GM21381 (cell line): ENCODE data around the gene SLC25A42.
"Not testable (repeated sequence)": the region's sequence is repeated elsewhere in the genome, so short reads cannot be mapped to it uniquely, and the experiment has no call there.

Experiments used
- ATAC-seq: cut with Tn5 transposase; IDR thresholded peaks from one replicate; pipeline ENCODE4 v1.9.1; 2021; ENCODE audit warnings: mild to moderate bottlenecking, moderate library complexity; ENCODE audit not compliant: unreplicated experiment

Gene SLC25A42

GRCh38 chr19:19101540-19101939 is 37.7 kb downstream of the SLC25A42 start:
- ATAC-seq, result no peak

GRCh38 chr19:19102566-19102965 is 38.8 kb downstream of the SLC25A42 start:
- not testable (repeated sequence) for ATAC-seq

DNA sequence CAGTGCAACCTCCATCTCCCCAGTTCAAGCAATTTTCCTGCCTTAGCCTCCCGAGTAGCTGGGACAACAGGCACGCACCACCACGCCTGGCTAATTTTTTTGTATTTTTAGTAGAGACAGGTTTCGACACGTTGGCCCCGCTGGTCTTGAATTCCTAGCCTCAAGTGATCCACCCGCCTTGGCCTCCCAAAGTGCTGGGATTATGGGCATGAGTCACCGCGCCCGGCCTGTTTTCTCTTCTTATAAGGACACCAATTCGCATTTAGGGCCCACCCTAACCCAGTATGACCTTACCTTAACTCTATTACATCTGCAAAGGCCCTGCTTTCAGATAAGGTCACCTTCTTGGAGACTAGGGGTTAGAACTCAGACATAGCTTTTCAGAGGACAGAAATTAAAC is 39.4 kb downstream of the SLC25A42 start:
- ATAC-seq, result no peak

DNA sequence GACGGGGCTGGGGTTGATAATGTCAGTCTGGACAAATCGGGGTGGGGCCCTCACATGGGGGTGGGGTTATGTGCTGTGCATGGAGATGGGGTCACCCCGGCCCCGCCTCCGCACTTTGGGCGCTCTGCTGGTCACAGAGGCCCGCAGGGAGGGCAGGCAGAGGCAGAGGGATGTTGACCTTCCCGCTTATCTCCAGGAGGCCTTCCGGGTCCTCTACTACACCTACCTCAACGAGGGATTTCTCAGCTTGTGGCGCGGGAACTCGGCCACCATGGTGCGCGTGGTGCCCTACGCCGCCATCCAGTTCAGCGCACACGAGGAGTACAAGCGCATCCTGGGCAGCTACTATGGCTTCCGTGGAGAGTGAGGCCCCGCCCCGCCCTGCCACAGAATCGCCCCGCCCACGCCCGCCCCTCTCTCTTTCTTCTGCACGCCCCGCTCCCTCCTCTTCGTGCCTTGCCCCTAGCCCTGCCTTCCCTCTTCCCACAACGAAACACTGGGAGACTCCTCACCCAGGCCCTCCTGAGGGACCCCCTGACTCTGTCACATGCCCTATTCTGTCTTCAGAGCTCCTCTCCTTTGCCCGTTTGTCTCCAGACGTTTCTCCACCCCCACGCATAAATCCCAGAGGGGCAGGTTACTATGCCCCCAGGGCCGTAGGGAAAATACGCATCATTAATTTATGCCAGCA is 41.7 kb downstream of the SLC25A42 start:
- ATAC-seq, result no peak

DNA sequence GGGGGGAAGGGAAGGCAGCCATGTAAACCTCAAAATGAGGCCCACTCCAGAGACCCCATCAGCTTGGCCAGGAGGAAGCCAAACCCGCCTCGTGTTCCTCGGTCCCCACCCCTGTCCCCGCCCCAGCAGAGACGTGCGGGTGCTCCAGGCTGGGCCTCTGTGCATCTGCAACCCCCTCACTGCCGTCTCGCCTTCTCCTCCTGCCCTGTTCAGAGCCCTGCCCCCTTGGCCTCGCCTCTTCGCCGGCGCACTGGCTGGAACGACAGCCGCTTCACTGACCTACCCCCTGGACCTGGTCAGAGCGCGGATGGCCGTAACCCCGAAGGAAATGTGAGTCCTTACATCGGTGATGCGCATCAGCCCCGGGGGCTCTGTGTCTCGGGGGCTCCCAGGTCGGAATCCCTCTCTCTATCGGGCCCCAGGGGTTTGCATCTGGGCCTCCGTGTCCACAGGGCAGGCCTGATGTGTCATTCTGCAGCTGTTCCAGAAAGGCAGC is 42.3 kb downstream of the SLC25A42 start:
- ATAC-seq, result no peak

DNA sequence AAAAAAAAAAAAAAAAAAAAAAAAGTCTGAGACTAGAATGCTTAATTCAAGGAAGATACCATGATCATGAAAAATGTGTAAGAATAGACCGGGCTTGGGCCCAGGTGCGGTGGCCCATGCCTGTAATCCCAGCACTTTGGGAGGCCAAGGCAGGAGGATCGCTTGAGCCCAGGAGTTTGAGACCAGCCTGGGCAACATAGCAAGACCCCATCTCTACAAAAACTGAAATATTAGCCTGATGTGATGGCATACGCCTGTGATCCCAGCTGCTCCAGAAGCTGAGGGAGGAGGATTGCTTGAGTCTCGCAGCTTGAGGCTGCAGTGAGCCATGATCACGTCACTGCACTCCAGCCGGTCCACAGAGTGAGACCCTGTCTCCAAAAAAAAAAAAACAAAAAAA is 43.1 kb downstream of the SLC25A42 start:
- not testable (repeated sequence) for ATAC-seq

DNA sequence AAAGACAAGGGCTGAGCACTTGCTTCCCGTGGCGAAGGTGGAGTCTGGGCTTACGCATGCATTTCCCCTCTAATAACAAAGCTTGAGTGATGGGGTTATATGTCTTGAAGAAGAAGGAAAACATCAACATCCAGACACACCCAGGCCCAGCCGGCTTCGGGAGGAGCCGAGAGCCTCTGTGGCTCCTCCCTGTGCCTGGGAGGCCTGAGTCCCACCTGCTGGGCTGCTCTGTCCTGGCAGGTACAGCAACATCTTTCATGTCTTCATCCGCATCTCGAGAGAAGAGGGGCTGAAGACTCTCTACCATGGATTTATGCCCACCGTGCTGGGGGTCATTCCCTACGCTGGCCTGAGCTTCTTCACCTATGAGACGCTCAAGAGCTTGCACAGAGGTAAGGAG is 43.9 kb downstream of the SLC25A42 start:
- no peak for ATAC-seq

DNA sequence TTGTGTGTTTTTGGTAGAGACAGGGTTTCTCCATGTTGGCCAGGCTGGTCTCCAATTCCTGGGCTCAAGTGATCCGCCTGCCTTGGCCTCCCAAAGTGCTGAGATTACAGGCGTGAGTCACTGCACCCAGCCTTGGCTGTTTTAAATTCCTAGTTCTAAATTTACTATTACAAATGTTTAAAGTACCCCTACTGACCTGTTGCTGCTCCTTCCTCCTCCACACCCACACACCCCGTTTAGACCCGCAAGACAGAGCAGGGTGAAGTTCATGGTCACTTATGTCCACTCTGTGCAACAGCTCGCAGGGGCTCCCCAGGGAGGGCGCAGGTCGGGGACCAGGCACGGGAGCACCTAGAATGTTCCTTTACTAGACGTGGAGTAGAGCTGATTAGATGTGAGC is 45.8 kb downstream of the SLC25A42 start:
- no peak for ATAC-seq

GRCh38 chr19:19110410-19111135 is 46.8 kb downstream of the SLC25A42 start:
- ATAC-seq, result no peak

GRCh38 chr19:19111136-19111835 is 47.5 kb downstream of the SLC25A42 start:
- ATAC-seq, result no peak

DNA sequence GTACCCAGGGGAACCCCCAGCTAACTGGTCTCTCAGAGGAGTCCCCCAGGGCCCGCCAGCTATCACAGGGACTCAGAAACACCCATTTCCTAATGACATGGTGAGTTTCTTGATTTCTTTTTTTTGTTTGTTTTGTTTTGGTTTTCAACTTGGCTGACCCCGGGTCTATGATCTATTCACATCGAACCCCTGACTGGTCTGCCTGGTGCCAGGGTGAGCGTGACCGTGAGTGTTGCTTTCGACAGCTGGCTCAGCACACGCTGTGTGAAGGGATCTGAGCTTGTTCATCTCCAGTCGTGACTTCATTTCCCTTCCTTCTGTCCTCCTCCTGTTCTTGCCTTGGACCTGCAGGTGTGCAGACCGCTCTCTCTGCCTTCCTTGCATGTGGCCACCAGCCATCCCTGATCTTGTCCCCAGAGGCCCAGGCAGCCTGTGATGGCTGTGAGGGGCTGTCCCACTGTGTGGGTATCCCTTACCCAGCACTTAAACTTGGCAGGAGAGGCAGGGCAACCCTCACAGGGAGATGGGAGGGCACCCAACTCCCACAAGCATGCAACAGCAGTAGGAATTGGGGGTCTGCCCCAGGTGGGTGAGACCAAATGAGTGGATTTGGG is 48.3 kb downstream of the SLC25A42 start:
- ATAC-seq, result no peak

GRCh38 chr19:19113040-19113626 is 49.3 kb downstream of the SLC25A42 start:
- ATAC-seq, result no peak

DNA sequence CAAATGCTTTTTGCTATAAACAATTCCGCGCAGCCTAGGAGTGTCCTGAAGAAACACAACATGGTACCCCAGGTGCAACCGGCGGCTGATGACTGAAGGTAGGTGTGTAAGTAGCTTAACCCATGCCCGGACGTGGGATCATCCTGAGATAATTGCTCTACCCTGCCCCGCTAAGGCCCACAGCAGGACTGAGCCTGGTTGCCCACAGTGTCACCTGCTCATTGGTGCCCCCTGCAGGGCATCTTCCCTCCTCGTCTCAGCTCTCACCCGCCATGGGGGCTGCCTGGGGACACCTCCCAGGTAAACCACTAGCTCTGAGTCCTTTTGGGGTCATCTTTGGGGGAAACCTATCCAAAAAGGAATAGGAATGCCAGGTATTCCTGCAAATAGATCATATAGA is 52.2 kb downstream of the SLC25A42 start:
- no peak for ATAC-seq

- ATAC-seq, result no peak
Observed at GRCh38 chr19:19119325-19120237, 55.8 kb downstream of the SLC25A42 start.

- ATAC-seq, result no peak
Observed at GRCh38 chr19:19120308-19121231, 56.8 kb downstream of the SLC25A42 start.

GRCh38 chr19:19121371-19121770 is 57.6 kb downstream of the SLC25A42 start:
- no peak for ATAC-seq

- ATAC-seq, result no peak
Observed at GRCh38 chr19:19122902-19123301, 59.1 kb downstream of the SLC25A42 start.

GRCh38 chr19:19123386-19123785 is 59.6 kb downstream of the SLC25A42 start:
- ATAC-seq, result no peak

- ATAC-seq, result no peak
Observed at GRCh38 chr19:19126102-19126501, 62.3 kb downstream of the SLC25A42 start.
